Keratinocyte (primary cell): ENCODE measurements around the gene ARHGAP10.

Source experiments
- EZH2 ChIP-seq: IDR thresholded peaks from one replicate; pipeline ENCODE4 v1.6.1; 2012; ENCODE audit warnings: inconsistent platforms, mild to moderate bottlenecking, low read length, moderate library complexity
- TF ChIP-seq, protein P1 (sequence below), 3 experiments: IDR thresholded peaks in 1 of 3; conservative IDR thresholded peaks in 1 of 3; optimal IDR thresholded peaks in 1 of 3; 2 replicates in 2 of 3; 3 replicates in 1 of 3; pipeline versions ENCODE3 to v1.5.1; 2011; ENCODE audit warnings: low read length in 3 of 3, mild to moderate bottlenecking in 3 of 3, moderate library complexity in 2 of 3, control low read depth in 1 of 3, inconsistent platforms in 1 of 3; ENCODE audit not compliant: insufficient read depth in 2 of 3; ENCODE audit errors: extremely low read depth in 1 of 3

DNA sequence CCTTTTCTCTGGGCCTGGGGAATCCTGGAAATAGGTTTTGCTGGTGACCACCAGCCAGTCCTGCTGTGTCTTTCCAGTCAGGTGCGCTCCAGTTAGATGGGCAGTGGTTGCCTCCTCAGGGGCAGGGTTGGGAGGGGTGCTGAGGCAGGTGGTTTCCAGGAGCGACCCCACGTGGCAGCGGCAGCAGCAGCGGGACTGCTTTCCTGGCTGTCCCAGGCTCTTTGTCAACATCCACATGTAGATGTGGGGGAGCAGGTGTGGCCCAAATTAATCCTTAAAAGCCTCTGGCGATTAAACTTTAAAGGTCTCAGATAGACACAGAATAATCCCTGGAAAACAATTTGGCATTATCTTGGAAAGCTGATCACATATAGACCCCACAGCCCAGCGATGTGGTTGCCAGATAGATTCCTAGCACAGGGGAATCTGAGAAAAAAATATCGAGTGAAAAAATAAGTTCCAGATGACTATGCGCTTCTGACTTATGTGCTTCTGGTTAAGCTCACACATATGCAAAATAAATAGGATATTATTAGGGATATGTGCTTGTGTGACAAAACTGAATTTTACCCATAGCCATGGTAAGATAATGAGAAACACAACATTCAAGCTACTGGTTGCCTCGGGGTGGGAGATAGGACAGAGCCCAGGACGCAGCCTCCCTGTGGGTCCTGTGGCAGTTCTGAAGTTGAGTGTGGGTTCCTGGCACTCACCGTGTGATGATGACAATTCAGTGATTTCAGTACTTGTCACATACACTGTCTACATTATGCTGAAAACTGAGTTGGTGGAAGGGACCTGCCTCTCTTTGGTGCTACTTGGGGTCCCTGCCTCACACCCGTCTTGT is 336.4 kb downstream of the ARHGAP10 start:
- TF ChIP-seq, protein P1, sequence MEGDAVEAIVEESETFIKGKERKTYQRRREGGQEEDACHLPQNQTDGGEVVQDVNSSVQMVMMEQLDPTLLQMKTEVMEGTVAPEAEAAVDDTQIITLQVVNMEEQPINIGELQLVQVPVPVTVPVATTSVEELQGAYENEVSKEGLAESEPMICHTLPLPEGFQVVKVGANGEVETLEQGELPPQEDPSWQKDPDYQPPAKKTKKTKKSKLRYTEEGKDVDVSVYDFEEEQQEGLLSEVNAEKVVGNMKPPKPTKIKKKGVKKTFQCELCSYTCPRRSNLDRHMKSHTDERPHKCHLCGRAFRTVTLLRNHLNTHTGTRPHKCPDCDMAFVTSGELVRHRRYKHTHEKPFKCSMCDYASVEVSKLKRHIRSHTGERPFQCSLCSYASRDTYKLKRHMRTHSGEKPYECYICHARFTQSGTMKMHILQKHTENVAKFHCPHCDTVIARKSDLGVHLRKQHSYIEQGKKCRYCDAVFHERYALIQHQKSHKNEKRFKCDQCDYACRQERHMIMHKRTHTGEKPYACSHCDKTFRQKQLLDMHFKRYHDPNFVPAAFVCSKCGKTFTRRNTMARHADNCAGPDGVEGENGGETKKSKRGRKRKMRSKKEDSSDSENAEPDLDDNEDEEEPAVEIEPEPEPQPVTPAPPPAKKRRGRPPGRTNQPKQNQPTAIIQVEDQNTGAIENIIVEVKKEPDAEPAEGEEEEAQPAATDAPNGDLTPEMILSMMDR (optimal IDR thresholded peaks at IDR 0.05 in 1 of 3, IDR thresholded peaks at IDR 0.05 in 1 of 3, conservative IDR thresholded peaks at IDR 0.05 in 1 of 3; ENCODE audit: extremely low read depth in 1 of 3, insufficient read depth in 2 of 3, low read length in 3 of 3), result no peak
- TF ChIP-seq EZH2, result no peak
